Peyer's patch (tissue), 4 donors: Measurements from ENCODE around the gene ASRGL1. TPM values are rescaled to one million over a fixed set of nuclear protein-coding genes. Genes with fewer than 3 reads are reported as not detected.

Experiments
- DNase-seq, 3 donors: peaks; one replicate each; pipeline ENCODE4 v3.0.0-alpha.2; 2017 to 2019
- H3K27ac ChIP-seq, 4 donors: fragments of 200-600 bp; sonication (generic); one replicate each; pipeline ENCODE4 v1.5.1; 2016 to 2019
- H3K27me3 ChIP-seq, 2 donors: fragments of 200-600 bp; sonication (generic); one replicate each; pipeline ENCODE4 v1.5.1; 2019
- H3K36me3 ChIP-seq, 3 donors: fragments of 200-600 bp; sonication (generic); one replicate each; pipeline ENCODE4 v1.5.1; 2016 to 2019
- H3K4me1 ChIP-seq, 4 donors: fragments of 200-600 bp; sonication (generic); one replicate each; pipeline ENCODE4 v1.5.1; 2016 to 2019
- H3K4me3 ChIP-seq, 4 donors: fragments of 200-600 bp; sonication (generic); 1 replicate in 3 of 4; 2 replicates in 1 of 4; pipeline ENCODE4 v1.5.1; 2016 to 2019; ENCODE audit warnings: mild to moderate bottlenecking in 1 of 4
- H3K9me3 ChIP-seq, 4 donors: fragments of 200-600 bp; sonication (generic); one replicate each; pipeline ENCODE4 v1.5.1; 2016 to 2019; ENCODE audit warnings: mild to moderate bottlenecking in 1 of 4
- CTCF ChIP-seq, 6 experiments: fragments of 450-650 bp in 4 of 6; fragments of 200-600 bp in 2 of 6; sonication (generic) in 1 of 6; IDR thresholded peaks; one replicate each; pipeline ENCODE4 v1.5.1; 2017 to 2019; ENCODE audit warnings: antibody characterized with exemption in 6 of 6, mild to moderate bottlenecking in 3 of 6, moderate library complexity in 1 of 6
- POLR2A ChIP-seq, 2 donors: fragments of 450-650 bp; IDR thresholded peaks; one replicate each; pipeline ENCODE4 v1.5.1; 2017; ENCODE audit warnings: antibody characterized with exemption in 2 of 2, mild to moderate bottlenecking in 2 of 2, moderate library complexity in 2 of 2
- total RNA-seq, 4 donors: library from RNA; depleted of rRNA; stranded (reverse); fragments of >200 nt; gene quantifications; one replicate each; pipeline ENCODE4 v1.1.0, GENCODE V29; 2016

Gene ASRGL1
- total RNA-seq, 4 donors from 2014 or later: 26.0 to 57.8 (median 29.8) TPM

DNA sequence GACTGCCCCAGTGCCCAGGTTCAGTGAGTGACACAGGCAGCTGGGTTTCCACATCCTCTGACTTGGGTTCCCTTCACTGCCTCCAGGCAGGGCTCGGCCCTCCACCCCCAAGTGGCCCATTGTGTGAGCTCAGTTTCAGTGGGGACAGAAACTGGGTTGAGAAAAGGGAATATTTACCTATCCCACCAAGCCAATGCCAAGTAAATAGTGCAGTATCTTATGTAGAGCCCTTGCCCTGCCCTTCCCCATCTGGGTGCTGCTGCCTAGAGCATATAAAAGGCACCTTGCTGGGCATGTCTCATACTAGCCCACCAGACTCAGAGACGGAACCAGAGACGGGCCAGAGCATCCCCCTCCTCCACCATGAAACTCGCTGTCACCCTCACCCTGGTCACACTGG is 81.5 kb downstream of the ASRGL1 start, which contains the start of gene SCGB1A1:
TSS of gene SCGB1A1 (plus strand) at position 301 of the 400 bp plus-strand sequence. CDS start at position 364, 63 bp downstream.
- Histone ChIP-seq H3K4me3 (no peak within 1 kb of the TSS), H3K4me1 (no peaks in the 10 kb centered on the region), H3K27me3 (no peaks in the 10 kb centered on the region), H3K9me3 (no peaks in the 10 kb centered on the region), H3K27ac (peak within 1 kb of the TSS; percentile 7 to 51 (median 26)), H3K36me3 (no peaks in the 10 kb centered on the region)
- DNase-seq: no peak
- no peak for TF ChIP-seq POLR2A (IDR thresholded peaks at IDR 0.05)
- no peak for TF ChIP-seq CTCF (IDR thresholded peaks at IDR 0.05)

GRCh38 chr11:62419314-62419929 is 82.2 kb downstream of the ASRGL1 start:
- TF ChIP-seq POLR2A (IDR thresholded peaks at IDR 0.05) (no peak), CTCF (IDR thresholded peaks at IDR 0.05) (no peak)
- DNase-seq: no peak
- no peaks in the 10 kb centered on the region for H3K36me3 ChIP-seq
- no peaks in the 10 kb centered on the region for H3K27me3 ChIP-seq
- no peaks in the 10 kb centered on the region for H3K4me1 ChIP-seq
- H3K9me3 ChIP-seq: no peaks in the 10 kb centered on the region
- H3K27ac ChIP-seq: peak overlapping the region; percentile 7 to 51 (median 26)
- H3K4me3 ChIP-seq: no peak overlapping the region

DNA sequence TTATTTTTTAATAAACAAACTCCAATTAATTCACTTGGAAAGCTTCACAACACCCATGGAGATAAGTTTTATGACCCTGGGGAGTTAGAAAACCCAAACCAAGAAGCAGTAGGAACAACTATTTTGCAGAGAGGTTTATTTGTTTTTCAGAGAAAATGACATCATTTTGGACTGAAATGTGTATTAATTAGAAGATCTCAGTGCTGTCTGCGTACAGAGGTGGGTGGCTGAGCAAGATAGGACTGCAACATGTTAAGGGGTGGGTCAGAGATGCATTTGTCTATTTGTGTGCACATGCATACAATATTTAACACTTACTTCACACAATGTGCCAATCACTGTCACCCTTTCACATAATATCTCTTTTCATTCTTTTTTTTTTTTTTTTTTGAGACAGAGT is 82.7 kb downstream of the ASRGL1 start:
- Histone ChIP-seq H3K27me3 (no peaks in the 10 kb centered on the region), H3K27ac (peak overlapping the region; percentile 7 to 51 (median 26))

DNA sequence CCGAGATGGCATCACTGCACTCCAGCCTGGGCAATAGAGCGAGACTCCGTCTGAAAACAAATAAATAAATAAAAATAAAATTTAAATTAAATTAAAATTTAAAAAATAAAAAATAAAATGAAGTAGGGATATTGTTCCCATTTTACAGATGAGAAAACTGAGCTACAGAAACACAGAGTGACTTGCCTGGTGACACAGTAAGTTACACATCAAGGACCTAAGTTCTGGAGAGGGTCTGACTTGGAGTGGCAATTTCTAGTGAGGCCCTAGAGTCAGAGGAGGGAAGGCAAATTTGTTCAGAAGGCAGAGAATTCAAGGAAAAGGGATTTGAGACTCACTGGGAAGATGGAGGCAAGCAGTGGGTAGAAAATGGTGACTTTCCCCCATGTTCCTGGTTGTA is 83.6 kb downstream of the ASRGL1 start:
- peaks cover 0 to 6% (median 0%) of the 10 kb centered on the region in 4 donors for H3K4me1 ChIP-seq
- no peak overlapping the region for H3K27ac ChIP-seq
- no peak overlapping the region for H3K4me3 ChIP-seq
- H3K27me3 ChIP-seq: no peaks in the 10 kb centered on the region
- no peaks in the 10 kb centered on the region for H3K9me3 ChIP-seq
- no peaks in the 10 kb centered on the region for H3K36me3 ChIP-seq
- TF ChIP-seq CTCF (IDR thresholded peaks at IDR 0.05) (no peak), POLR2A (IDR thresholded peaks at IDR 0.05) (no peak)
- DNase-seq: no peak

More for the DNA sequence above, 82.7 kb downstream of the ASRGL1 start:
- no peaks in the 10 kb centered on the region for H3K9me3 ChIP-seq
- peaks cover 0 to under 1% (median 0%) of the 10 kb centered on the region in 4 donors for H3K4me1 ChIP-seq
- no peak for TF ChIP-seq CTCF (IDR thresholded peaks at IDR 0.05)
- TF ChIP-seq POLR2A (IDR thresholded peaks at IDR 0.05): no peak
- no peaks in the 10 kb centered on the region for H3K36me3 ChIP-seq
- DNase-seq: no peak
- H3K4me3 ChIP-seq: no peak overlapping the region

DNA sequence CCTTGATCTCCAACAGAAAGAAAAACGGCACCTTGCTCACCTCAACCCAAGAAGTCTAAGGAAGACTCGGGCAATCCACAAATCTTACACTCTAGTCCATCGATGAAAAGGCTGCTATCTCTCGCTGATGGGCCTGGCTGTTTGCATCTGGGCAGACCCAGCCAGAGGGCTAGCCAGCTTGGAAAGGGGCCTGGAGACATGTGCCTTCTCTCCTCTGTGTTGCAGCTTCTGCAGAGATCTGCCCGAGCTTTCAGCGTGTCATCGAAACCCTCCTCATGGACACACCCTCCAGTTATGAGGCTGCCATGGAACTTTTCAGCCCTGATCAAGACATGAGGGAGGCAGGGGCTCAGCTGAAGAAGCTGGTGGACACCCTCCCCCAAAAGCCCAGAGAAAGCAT is 84.7 kb downstream of the ASRGL1 start:
- H3K4me3 ChIP-seq: no peak overlapping the region
- H3K4me1 ChIP-seq: peaks cover 0 to 15% (median 0%) of the 10 kb centered on the region in 4 donors
- DNase-seq: no peak
- TF ChIP-seq POLR2A (IDR thresholded peaks at IDR 0.05): no peak
- TF ChIP-seq CTCF (IDR thresholded peaks at IDR 0.05): no peak
- no peaks in the 10 kb centered on the region for H3K9me3 ChIP-seq
- no peaks in the 10 kb centered on the region for H3K27me3 ChIP-seq
- no peaks in the 10 kb centered on the region for H3K36me3 ChIP-seq
- no peak overlapping the region for H3K27ac ChIP-seq
